ENCODE results near the gene FUT9.

- no peak for TF ChIP-seq CTCF (conservative IDR thresholded peaks at IDR 0.05; ENCODE audit: low read length)
- TF ChIP-seq EZH2phosphoT487 (IDR thresholded peaks at IDR 0.05; ENCODE audit: borderline replicate concordance) = no peak
Observed at GRCh38 chr6:96162711-96163120, 146.9 kb downstream of the FUT9 start.
